A673 (cell line): Measurements from ENCODE around the gene GPR152. TPM values are rescaled to one million over a fixed set of nuclear protein-coding genes. Genes with fewer than 3 reads are reported as not detected.

ENCODE experiments used
- BruUV-seq: library from RNA; stranded (reverse); fragments of 400-500 nt; replicated peaks from 2 replicates; lab custom pipeline; 2021; lab: Mats Ljungman, UMichigan
- CTCF ChIA-PET: fragments of 300-600 bp; sonication (Branson Sonifier 250); formaldehyde crosslinking; loops from one replicate; lab custom pipeline; 2022; ENCODE audit warnings: antibody characterized with exemption; lab: Charles Lee
- POLR2A ChIA-PET: fragments of 300-600 bp; sonication (Branson Sonifier 250); formaldehyde crosslinking; loops from one replicate; lab custom pipeline; 2022; ENCODE audit warnings: antibody characterized with exemption; ENCODE audit not compliant: low non-redundant PET; lab: Charles Lee
- DNase-seq: peaks from one replicate; pipeline ENCODE4 v3.0.0-alpha.2; 2015; ENCODE audit warnings: low spot score
- H3K27ac ChIP-seq: fragments of 200-600 bp; sonication (generic); 2 replicates; pipeline ENCODE4 v1.5.1; 2016; ENCODE audit warnings: mixed run types, low read depth, mild to moderate bottlenecking, mixed read lengths, antibody characterized with exemption, low read length; ENCODE audit not compliant: poor library complexity, severe bottlenecking
- H3K27me3 ChIP-seq: fragments of 200-600 bp; sonication (generic); replicated peaks from 2 replicates; pipeline ENCODE4 v1.6.1; 2017; ENCODE audit warnings: mixed run types, low read depth, mild to moderate bottlenecking, mixed read lengths, antibody characterized with exemption, low read length; ENCODE audit not compliant: insufficient read depth, poor library complexity
- H3K36me3 ChIP-seq: fragments of 200-600 bp; sonication (generic); 2 replicates; pipeline ENCODE4 v1.6.1; 2016; ENCODE audit warnings: mixed run types, mild to moderate bottlenecking, mixed read lengths, antibody characterized with exemption, low read length; ENCODE audit not compliant: insufficient read depth, poor library complexity, severe bottlenecking
- H3K4me1 ChIP-seq: fragments of 200-600 bp; sonication (generic); 2 replicates; pipeline ENCODE4 v1.6.1; 2017; ENCODE audit warnings: mixed run types, mild to moderate bottlenecking, mixed read lengths, antibody characterized with exemption, low read length; ENCODE audit not compliant: insufficient read depth, poor library complexity, severe bottlenecking
- H3K4me3 ChIP-seq: fragments of 200-600 bp; sonication (generic); 2 replicates; pipeline ENCODE4 v1.5.1; 2016; ENCODE audit warnings: low read depth, mixed run types, mild to moderate bottlenecking, mixed read lengths, low read length; ENCODE audit not compliant: poor library complexity, severe bottlenecking
- H3K9me3 ChIP-seq: fragments of 200-600 bp; sonication (generic); 2 replicates; pipeline ENCODE4 v1.6.1; 2016; ENCODE audit warnings: mixed run types, low read depth, mild to moderate bottlenecking, mixed read lengths, antibody characterized with exemption, low read length; ENCODE audit not compliant: poor library complexity, severe bottlenecking
- EZH2 ChIP-seq: fragments of 200-600 bp; sonication (generic); IDR thresholded peaks from 2 replicates; pipeline ENCODE4 v1.6.1; 2017; ENCODE audit warnings: borderline replicate concordance, low read depth, mild to moderate bottlenecking, mixed read lengths, antibody characterized with exemption, low read length; ENCODE audit not compliant: poor library complexity, severe bottlenecking
- intact Hi-C: fragments of 100-400 bp; cut with micrococcal nuclease; formaldehyde crosslinking; loops from one replicate; pipeline ENCODE4 v1.10.0; 2022; ENCODE audit not compliant: unreplicated experiment
- total RNA-seq: library from RNA; stranded (reverse); gene quantifications from 2 replicates; pipeline ENCODE4 v1.2.3, GENCODE V29; 2021
- TF ChIP-seq, protein P1 (sequence below): fragments of 300-800, 200-600 bp; sonication (generic); conservative IDR thresholded peaks from 2 replicates; pipeline ENCODE4 v1.5.1; 2017; ENCODE audit warnings: low read depth, mild to moderate bottlenecking, antibody characterized with exemption, low read length, moderate library complexity, mixed read lengths

The GPR152 gene
- total RNA-seq, 1 experiment from 2014 or later = not detected

DNA sequence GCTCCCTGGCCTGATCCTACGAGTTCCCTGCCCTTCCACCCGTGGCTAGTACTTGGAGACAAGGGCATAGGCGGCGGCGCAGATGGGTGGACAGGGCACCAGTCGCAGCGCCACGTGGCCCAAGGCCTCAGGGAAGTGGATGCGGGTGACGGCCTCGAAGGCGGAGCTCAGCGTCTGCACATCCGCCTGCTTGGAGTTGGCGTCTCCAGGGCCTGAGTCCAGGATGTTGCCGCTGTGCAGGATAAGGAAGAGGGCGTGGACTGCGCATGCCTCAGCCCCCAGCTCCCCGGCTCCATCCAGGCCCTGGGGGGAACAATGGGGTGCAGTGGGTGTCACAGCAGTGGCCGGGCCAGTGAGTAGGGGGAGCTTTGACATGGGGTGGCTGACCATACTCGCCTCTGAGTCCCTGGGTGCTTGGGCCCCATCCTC, 46.0 kb upstream of the GPR152 start:
- Histone ChIP-seq H3K36me3 (peaks cover 16% of the 10 kb centered on the region), H3K9me3 (no peaks in the 10 kb centered on the region), H3K27me3 (no peaks in the 10 kb centered on the region), H3K4me1 (peaks cover 13% of the 10 kb centered on the region), H3K4me3 (no peak overlapping the region), H3K27ac (no peak overlapping the region)
- DNase-seq = no peak
- POLR2A ChIA-PET = no interaction called here
- intact Hi-C loops = no loop called here
- CTCF ChIA-PET = no interaction called here
- no peak for TF ChIP-seq EZH2
- TF ChIP-seq, protein P1, sequence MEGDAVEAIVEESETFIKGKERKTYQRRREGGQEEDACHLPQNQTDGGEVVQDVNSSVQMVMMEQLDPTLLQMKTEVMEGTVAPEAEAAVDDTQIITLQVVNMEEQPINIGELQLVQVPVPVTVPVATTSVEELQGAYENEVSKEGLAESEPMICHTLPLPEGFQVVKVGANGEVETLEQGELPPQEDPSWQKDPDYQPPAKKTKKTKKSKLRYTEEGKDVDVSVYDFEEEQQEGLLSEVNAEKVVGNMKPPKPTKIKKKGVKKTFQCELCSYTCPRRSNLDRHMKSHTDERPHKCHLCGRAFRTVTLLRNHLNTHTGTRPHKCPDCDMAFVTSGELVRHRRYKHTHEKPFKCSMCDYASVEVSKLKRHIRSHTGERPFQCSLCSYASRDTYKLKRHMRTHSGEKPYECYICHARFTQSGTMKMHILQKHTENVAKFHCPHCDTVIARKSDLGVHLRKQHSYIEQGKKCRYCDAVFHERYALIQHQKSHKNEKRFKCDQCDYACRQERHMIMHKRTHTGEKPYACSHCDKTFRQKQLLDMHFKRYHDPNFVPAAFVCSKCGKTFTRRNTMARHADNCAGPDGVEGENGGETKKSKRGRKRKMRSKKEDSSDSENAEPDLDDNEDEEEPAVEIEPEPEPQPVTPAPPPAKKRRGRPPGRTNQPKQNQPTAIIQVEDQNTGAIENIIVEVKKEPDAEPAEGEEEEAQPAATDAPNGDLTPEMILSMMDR = no peak
- no TSS peak for BruUV-seq

DNA sequence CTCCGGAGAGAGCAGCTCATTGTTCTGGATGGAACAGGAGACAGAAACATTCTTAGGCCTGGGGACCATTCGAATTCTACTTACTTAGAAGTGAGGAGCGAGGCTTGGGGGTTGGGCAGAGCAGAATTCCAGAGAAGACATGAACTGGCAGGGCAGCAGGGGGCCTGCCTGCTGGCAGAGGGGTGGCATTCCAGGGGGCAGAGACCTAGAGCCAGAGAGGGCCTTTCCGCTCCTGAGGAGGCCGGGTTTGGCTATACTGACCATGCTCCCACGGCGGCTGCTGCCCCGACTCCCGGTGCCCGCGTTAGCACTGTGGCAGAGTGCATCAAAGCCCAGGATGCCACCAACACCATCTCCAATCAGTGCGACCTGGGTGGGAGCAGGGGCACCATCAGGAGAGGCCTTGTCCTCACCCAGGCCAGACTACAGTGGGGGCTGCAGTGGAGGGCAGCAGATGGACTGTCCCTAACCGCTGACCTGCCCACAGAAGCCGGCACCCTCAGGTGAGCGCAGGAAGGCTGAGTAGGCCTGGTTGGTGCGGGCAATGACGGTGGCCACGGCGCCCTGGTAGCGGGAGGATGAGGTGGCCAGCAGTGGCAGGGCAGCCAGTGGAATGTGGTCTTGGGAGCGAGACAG, 45.2 kb upstream of the GPR152 start:
- BruUV-seq = no TSS peak
- H3K27me3 ChIP-seq = no peaks in the 10 kb centered on the region
- no peak for DNase-seq
- H3K36me3 ChIP-seq = peaks cover 24% of the 10 kb centered on the region
- no peak for TF ChIP-seq EZH2
- TF ChIP-seq, protein P1 = no peak
- no peak overlapping the region for H3K4me3 ChIP-seq
- ChIA-PET POLR2A (no interaction called here), CTCF (no interaction called here)
- H3K9me3 ChIP-seq = no peaks in the 10 kb centered on the region
- H3K27ac ChIP-seq = no peak overlapping the region
- intact Hi-C loops = no loop called here
- peaks cover 11% of the 10 kb centered on the region for H3K4me1 ChIP-seq

DNA sequence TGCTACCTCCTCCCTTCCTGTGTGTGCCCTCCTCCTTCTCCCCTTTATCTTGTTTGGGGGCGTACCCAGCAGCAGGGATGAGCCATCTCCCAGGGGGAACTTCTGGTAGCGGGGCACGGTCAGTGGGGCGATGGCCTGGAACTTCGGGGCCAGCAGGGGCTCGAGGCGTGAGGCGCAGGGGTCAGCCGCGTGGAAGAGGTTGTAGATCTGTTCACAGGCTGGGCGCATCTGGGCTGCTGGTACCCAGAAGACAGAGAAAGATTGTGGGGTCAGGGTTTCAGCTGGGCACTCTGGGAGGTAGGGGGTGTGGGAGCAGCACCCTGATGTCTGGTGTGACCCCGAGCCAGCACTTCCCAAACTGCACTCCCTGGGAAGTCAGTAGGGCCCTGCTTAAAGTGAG, 43.6 kb upstream of the GPR152 start:
- Histone ChIP-seq H3K27ac (no peak overlapping the region), H3K27me3 (no peaks in the 10 kb centered on the region), H3K4me3 (no peak overlapping the region), H3K9me3 (no peaks in the 10 kb centered on the region), H3K36me3 (peaks cover 29% of the 10 kb centered on the region), H3K4me1 (peaks cover 10% of the 10 kb centered on the region)
- TF ChIP-seq, protein P1 = no peak
- TF ChIP-seq EZH2 = no peak
- intact Hi-C loops = no loop called here
- DNase-seq = no peak
- BruUV-seq = no TSS peak
- ChIA-PET CTCF (no interaction called here), POLR2A (no interaction called here)
